ENCODE results near the gene RRP15.

DNA sequence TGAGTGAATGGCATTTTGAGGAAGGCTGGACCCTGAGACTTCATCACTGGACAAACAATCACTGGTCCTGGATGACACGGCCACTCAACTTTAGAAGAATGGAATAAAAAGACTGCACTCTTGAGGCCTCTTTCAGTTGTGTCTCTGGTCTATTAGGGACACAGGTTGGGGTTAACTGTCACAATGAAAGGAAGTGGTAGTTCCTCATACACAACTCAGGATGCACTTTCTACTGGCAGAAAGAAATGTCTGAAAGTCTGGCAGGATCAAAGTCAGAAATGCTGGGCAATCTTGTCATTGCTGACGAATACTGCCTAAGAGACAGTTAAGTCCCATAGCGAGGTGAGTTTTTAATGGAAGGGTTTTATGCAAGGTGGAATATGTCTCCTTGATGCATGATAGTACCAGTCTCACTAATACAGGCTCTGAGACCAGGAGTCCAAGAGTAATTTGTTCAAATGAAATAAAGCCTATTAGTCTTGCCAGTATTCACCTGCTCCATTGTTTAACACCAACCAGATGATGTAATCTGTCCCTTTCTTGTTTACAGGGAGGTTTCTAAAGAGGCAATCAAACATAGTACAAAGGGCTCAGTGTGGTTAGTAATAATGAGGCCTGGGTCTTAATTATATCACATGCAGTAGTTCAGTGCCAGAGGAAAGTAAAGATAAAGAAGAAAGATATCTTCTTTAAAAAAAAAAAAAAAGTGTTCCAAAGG is 11.2 kb upstream of the RRP15 start:
- TF ChIP-seq, protein P1, sequence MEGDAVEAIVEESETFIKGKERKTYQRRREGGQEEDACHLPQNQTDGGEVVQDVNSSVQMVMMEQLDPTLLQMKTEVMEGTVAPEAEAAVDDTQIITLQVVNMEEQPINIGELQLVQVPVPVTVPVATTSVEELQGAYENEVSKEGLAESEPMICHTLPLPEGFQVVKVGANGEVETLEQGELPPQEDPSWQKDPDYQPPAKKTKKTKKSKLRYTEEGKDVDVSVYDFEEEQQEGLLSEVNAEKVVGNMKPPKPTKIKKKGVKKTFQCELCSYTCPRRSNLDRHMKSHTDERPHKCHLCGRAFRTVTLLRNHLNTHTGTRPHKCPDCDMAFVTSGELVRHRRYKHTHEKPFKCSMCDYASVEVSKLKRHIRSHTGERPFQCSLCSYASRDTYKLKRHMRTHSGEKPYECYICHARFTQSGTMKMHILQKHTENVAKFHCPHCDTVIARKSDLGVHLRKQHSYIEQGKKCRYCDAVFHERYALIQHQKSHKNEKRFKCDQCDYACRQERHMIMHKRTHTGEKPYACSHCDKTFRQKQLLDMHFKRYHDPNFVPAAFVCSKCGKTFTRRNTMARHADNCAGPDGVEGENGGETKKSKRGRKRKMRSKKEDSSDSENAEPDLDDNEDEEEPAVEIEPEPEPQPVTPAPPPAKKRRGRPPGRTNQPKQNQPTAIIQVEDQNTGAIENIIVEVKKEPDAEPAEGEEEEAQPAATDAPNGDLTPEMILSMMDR (IDR thresholded peaks at IDR 0.05), result no peak
- no peak for TF ChIP-seq POLR2A (IDR thresholded peaks at IDR 0.05)
- no peak for TF ChIP-seq POLR2AphosphoS5 (IDR thresholded peaks at IDR 0.05; ENCODE audit: insufficient read depth in 1 of 2, low read depth in 1 of 2)

All from vagina (tissue), 2 donors.